Embryonic facial prominence (tissue), 1 donor: ENCODE results near the gene MBP.
"Not testable (repeated sequence)": the region's sequence is repeated elsewhere in the genome, so short reads cannot be mapped to it uniquely, and the experiment has no call there.

Experiments
- DNase-seq: peaks from one replicate; pipeline ENCODE4 v3.0.0-alpha.2; 2016; ENCODE audit errors: extremely low spot score

MBP gene

DNA sequence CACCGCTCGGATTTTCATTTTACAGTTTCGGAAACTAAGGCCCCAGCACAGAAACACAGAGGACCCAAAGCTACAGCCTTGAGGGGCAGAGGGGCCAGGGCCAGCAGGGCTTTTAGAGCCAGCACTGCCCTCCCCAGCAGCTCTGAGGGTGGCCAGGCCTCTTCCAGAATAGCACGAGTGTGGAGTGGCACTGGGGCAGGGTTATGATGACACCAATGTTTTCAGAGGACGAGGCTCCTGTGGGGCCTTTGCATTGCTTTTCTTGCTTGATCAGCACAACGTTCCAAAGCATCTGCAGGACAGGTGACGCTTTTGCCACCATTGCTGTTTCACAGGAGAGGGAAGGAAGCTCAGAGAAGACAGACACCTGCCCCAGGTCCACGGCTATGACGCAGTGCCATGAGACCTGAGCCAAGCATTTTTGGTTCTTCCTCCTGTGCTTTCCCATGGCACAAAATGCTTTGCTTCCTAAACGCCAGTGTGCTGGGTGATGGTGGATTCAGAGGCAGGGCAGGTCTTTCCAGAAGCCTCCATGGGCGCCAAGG, 126.9 kb downstream of the MBP start:
- DNase-seq = no peak

GRCh38 chr18:77004555-77005380, 127.8 kb downstream of the MBP start:
- DNase-seq = no peak

- no peak for DNase-seq
Measured at GRCh38 chr18:77003316-77003715, 129.3 kb downstream of the MBP start.

DNA sequence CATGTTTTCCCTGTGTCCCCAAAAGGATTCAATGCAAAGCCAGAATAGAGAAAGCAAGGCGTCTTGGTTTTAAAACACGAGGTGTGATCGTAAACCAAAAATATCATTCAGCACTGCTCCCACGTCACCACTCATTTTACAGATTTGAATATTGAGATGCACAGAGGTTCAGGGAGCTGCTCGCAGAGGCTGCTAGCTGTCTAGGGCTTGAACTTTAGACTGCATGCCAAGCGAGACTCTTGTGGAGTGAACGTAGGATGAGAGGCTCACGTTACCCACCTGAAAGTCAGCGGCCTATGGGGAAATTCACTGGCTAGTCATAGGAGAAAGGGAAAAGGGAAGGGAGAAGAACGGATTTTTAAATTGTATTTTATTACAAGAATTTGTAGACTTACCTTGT, 130.1 kb downstream of the MBP start:
- DNase-seq = no peak

DNA sequence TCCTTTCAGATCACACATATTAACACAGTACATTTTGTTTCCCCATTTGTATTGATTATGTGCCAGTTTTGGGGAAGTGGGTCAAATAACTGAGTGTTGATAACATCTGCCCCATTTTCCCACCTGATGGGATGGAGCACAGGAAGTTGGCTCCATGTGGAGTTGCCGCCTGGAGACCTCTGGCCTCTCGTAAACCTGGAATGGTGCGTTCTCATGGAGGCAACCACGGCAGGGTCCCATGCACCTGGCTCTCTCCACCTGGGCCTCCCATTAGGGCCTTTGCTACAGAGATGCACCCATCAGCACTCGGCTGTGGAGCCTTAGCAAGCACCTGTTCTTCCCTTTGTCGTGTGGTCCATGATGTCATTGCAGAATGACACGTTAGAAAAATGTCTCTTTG, 130.6 kb downstream of the MBP start:
- no peak for DNase-seq

GRCh38 chr18:77001041-77001440, 131.5 kb downstream of the MBP start:
- DNase-seq = no peak

- peak; percentile 30 for DNase-seq
Measured at GRCh38 chr18:77000527-77000926, 132.1 kb downstream of the MBP start.

DNA sequence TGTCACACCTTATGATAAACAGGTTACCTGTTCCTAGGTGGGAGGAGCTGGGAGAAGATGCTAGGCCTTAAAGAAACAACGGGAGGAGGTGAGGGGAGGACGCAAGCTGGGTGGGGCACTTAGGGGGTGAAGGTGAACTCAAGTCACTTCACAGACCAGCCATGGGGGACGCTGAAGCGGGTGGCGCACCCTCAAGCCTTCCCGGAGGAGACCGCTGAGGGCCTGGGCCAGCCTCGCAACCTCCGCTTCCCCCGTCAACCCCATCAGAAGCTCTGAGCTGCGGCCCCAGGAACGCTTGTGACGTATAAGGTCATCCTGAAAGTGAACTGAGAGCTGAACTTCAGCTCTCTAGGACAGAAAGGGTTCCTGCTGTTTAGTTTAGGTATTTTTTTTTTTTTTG, 133.5 kb downstream of the MBP start:
- no peak for DNase-seq

DNA sequence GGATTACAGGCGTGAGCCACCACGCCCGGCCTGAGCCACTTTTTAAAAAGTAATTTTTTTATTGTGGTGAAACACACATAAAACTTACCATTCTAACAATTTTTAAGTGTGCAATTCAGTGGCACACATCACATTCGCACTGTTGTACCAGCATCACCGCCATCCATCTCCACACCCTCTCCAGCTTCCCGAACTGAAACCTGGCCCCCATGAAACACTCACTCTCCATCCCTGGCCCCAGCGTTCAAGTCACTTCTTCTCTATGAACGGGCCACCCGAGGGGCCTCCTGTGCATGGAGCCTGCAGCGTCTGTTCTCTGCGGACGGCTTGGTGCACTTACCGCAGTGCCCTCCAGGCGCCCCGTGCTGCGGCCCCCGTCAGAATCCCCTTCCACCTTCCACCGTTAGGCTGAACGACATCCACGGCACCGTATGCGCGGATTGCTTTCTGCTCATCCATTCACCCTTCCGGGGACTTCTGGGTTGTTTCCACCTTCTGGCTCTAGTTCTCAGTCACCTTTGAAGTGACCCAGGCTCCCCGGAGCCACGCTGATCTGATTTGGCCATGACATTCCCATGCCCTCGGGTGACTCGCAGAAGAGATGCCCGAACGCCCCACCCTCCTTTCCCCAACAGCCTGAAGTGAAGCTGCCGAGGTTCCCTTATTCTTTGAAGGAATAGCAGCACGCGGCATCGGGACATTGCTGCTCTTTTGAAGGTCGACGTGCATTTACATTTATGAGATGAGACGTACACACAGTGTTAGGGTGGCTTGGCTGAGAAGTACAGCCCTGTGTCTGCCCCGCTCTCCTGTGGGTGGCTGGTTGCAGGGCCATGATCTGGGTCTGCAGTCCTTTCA, 134.4 kb downstream of the MBP start:
- DNase-seq = no peak

DNA sequence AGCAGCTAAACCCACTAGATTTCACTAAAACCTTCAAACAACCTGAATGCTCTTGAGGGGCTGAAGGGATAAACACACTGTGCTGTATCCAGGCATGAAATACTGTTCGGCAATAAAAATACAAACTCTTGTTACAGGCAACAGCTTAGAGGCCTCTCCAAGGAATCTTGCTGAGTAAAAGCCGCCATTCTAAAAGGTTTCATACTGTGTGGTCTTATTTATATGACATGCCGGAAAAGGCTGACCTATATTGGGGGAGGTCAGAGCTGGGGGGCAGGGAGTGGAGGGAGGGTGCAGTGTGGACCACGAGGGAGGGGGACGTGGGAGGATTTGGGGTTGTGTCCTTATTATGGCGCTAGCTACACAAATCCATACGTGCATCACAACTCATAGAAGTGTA, 136.2 kb downstream of the MBP start:
- DNase-seq = no peak

GRCh38 chr18:76995896-76996295, 136.7 kb downstream of the MBP start:
- no peak for DNase-seq

- no peak for DNase-seq
Measured at GRCh38 chr18:76994086-76994654, 138.4 kb downstream of the MBP start.

GRCh38 chr18:76993573-76993972, 139.0 kb downstream of the MBP start:
- no peak for DNase-seq

DNA sequence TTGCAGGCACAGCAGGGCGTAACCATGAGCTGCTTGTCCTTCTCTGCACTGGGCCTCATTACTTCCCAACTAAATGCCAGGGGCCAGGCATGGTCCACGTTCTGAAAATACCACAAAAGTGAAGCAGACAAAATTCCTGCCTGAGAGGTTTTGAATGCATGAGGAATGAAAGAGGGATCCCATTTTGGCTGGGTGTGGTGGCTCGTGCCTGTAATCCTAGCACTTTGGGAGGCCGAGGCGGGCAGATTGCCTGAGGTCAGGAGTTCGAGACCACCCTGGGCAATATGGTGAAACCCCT, 139.5 kb downstream of the MBP start:
- no peak for DNase-seq

GRCh38 chr18:76992226-76993084, 140.1 kb downstream of the MBP start:
- DNase-seq = no peak

GRCh38 chr18:76991021-76991688, 141.4 kb downstream of the MBP start:
- no peak for DNase-seq

DNA sequence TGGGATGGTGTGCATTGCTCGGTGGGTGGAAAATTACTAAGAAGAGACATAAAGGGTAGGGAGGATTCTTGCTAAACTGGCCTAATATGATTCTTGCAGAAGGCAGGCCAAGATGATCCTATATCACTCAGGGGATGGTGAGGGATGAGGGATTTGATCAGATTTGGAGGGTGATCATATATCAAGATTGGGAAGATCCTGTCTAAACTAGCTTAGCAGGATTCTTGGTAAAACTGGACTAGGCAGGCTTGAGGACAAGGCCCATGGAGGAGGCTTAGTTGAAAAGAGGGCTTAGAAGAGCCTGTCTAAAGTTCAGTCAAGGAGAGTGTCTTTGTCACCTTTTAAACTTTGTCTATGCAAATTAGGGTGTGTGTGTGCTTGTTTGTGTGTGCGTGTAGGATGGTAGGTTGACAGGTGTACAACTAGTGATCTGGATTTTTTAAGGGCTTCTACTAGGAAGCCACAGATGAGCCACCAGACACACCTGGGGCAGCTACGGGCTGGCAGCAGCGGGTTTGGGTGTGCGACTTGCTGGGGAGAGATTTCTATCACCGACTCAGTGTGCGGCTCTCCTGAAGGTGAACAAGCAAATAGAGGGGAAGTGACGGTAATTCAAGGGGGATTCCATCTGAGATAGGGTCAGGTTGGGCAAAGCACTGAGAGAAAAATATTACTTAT, 142.1 kb downstream of the MBP start:
- not testable (repeated sequence) for DNase-seq

GRCh38 chr18:76989647-76990190, 142.9 kb downstream of the MBP start:
- no peak for DNase-seq

- no peak for DNase-seq
Measured at GRCh38 chr18:76988827-76989646, 143.5 kb downstream of the MBP start.
